Hypothalamus (tissue), 51 donors: ENCODE measurements around the gene METRNL.

Experiments
- DNase-seq, 51 donors: peaks; one replicate each; lab custom pipeline; 2025; lab: John Stamatoyannopoulos, UW

METRNL gene

DNA sequence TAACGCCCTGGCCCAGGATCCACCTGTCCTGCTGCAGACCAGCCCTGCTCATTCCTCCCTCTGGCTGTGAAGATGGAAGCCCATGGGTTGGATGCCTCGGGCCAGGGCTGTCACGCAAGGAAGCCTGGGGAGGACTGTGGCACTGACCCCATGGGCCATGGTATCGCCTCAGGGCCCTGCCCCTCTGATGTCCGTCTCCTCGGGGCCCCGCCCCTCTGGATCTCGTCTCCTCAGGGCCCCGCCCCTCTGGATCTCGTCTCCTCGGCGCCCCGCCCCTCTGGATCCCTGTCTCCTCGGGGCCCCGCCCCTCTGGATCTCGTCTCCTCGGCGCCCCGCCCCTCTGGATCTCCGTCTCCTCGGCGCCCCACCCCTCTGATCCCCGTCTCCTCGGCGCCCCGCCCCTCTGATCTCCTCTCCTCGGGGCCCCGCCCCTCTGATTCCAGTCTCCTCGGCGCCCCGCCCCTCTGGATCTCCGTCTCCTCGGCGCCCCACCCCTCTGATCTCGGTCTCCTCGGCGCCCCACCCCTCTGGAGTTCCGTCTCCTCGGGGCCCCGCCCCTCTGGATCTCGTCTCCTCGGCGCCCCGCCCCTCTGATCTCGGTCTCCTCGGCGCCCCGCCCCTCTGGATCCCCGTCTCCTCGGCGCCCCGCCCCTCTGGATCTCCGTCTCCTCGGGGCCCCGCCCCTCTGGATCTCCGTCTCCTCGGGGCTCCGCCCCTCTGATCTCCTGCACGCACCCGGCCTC is 24.0 kb downstream of the METRNL start:
- DNase-seq = peak in 5 of 51 donors; percentile 21 to 72 (median 36)

DNA sequence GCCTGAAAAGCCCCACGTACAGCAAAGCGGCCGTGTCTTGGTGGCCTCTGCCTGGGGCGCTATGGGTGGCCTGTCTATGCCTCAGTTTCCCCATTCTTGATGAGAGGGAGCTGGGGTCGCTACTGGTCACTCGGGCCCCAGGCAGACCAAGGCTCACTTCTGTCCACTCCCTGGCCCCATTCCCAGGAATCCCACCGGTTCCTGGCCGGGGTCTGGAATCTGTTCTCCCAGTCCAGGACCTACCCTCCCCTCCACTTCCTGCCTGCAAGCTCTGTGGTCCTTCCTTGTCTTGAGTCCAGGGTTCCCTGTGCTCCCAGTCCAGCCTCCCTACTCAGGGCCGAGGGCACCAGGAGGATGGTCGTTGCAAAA is 24.5 kb downstream of the METRNL start:
- DNase-seq = no peak

DNA sequence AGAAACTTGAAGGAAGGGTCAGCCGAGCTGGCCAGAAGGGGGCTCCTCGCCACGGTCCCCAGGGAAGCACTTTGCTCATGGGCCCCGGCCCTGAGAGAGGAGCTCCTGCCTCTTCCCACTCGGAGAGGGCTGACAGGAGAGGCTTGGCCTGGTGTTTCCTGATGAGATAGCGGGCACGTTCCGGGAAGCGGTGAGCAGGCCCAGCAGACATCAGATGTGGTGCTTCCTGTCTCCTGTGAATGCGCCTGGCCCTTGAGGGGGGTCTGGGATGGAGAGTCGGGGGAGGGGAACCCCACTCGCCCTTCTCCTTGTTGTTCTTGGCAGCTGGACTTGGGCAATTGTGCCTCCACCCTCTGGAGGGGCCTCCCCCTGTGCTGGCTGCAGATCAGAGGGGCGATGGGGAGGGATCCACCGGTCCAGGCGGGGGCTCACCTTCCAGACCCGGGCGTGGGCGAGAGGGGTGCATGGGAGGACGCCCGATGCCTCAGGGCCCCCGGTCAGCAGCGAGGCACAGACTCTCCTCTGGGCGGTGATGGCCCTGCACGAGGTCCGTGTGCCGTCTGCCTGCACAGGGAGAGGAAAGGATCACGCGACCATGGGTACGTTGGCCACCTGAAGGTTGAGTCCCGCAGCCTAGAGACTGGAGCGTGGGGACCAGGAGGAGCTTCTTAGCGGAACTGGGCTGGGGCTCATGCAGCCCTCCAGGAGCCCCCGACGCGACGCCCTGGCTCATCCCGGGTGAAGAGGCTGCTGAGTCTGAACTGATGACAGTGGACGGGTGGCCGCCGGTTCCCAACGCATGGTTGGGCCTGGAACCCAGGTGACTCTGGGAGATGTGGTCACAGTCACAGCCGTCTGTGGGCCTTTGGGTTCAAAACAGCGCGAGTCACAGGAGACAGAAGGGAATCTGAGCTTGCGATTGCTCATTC is 25.4 kb downstream of the METRNL start:
- no peak for DNase-seq

DNA sequence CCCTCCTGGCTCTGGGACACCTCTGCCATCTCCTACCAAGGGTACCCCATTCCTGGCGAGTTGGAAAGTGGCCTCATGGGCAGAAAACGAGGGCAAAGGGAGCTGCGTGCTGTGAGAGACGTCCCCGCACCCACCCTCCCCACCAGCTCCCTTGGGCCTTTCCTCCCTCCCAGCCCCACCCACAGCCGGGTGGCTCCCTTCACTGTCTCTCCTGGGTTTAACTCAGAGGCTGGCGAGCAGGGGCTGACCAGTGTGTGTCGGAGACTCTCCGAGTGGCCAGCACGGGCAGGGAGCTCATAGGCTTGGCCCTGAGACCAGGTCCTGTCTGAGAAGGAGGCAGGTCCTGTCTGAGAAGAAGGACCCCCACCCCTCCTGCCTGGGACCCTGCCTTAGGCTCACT is 26.1 kb downstream of the METRNL start:
- no peak for DNase-seq

- DNase-seq = no peak
Measured at GRCh38 chr17:83106056-83106588, 26.7 kb downstream of the METRNL start.

DNA sequence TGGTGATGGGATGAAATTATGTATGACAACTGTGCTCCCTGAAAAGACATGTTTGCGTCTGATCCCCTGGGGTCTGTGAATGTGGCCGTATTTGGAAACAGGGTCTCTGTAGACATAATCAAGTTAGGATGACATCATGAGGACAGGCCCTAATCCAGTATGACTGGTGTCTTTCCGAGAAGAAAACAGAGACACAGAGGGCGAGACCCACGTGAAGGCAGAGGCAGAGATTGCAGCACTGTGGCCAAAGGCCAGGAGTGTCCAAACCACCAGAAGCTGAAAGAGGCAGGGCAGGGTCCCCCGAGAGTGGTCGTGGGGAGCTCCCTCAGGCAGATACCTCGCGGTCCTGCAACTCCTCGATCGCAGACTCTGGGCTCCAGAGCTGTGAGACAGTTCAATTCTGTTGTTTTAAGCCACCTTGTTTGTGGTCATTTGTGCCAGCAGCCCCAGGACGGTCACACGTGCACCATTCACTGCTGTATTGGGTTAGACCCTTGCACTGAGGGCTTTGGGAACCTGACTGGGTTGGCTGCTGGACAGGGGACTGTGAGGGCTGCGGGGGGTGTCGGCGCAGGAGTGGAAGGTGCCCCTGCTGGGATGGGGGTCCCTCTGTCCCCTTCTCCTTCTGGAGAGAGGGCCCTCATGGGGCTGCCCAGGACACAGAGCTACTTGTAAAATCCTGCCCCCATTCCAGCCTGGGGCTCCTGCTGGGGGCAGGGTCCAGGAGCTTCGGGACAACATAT is 27.7 kb downstream of the METRNL start:
- no peak for DNase-seq

DNA sequence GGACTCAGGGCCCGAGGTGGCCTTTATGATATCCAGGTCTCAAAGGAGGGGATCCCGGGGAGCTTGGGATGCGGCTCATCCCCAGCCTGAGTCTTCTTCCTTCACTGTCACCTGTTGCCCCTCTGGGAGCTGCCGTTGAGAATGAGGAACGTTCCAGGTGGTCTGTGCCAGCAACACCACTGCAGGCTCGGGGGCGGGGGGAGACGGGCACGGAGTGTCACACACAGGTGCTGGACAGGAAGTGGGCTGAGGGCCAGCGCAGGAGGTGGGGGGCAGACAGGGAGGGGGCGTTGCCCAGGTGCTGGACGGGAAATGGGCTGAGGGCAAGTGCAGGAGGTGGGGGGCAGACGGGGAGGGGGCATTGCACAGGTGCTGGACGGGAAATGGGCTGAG is 28.2 kb downstream of the METRNL start:
- no peak for DNase-seq

GRCh38 chr17:83108709-83109108 is 29.3 kb downstream of the METRNL start:
- DNase-seq = no peak

GRCh38 chr17:83109386-83109785 is 30.0 kb downstream of the METRNL start:
- no peak for DNase-seq

- DNase-seq = no peak
Measured at GRCh38 chr17:83109793-83110645, 30.6 kb downstream of the METRNL start.

DNA sequence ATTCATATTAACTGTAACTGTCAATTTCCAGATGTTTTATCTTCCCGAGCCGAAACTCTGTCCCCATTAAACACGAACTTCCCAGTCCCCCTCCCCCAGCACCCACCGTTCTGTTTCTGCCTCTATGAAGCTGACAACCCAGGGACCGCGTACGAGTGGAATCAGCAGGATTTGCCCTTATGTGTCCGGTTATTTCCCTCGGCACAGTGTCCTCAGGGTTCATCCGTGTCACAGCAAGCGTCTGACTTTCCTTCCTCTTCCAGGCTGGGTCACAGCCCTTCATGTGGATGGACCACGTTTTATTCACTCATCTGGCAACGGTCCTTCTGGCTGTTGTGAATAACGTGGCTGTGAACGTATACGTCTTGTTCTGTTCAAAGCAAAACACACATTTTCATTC is 31.3 kb downstream of the METRNL start:
- no peak for DNase-seq

- no peak for DNase-seq
Measured at GRCh38 chr17:83111516-83112282, 32.3 kb downstream of the METRNL start.

DNA sequence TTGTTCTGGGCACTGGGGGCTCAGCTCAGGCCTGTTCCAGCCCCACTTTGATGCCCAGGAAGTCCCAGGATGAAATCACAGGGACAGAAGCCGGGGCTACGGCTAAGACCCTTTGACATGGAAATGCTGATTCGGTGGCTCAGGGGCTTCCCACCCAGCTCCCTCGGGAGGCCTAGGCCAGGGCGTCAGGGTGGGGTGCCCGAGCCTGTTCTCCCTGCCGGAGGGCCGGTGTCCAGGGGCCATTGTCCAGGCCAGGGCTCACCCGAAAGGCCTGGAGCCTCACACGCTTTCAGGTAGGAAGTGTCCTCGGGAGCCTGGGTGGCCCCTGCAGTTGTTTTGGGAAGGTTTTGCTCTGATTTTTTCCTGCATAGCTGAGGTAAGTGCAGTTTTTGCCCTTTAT is 34.0 kb downstream of the METRNL start:
- no peak for DNase-seq

DNA sequence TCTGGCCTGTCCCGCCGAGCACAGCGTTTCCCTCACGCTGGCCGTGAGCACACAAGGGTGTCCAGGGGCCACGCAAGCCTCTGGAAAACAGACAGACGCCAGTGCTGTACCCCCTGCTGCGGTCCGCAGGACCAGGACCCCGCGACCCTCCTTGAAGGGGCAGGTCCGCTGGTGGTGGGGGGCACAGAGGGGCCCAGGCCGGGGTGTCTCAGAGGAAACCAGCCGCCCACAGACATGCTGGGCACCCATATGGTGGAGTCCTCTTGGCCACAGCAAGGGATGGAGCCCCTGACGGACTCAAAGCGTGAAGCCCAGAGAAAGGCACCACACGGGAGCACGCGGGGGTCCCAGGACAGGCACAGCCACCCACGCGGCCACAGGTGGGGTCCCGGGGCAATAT is 34.4 kb downstream of the METRNL start:
- no peak for DNase-seq

DNA sequence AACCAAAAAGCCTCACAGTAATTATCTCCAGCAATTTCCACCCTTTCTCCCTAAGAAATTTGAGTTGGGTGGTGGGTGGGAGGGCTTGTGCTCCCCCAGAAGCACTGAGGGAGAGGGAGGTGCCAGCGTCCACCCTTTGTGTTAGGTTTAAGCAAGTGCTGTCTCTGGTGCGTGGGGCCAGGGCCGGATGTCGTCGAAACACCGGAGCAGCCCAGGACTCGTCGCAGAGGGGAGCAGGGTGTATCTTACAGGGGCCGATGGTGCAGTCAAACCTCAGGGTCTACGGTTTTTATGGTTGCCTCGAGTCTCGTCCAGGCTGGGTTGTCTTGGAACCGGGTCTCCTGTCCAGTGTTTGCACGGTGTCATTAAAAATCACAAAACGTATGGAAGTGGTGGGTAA is 35.3 kb downstream of the METRNL start:
- DNase-seq = no peak

GRCh38 chr17:83115202-83115651 is 35.8 kb downstream of the METRNL start:
- no peak for DNase-seq

DNA sequence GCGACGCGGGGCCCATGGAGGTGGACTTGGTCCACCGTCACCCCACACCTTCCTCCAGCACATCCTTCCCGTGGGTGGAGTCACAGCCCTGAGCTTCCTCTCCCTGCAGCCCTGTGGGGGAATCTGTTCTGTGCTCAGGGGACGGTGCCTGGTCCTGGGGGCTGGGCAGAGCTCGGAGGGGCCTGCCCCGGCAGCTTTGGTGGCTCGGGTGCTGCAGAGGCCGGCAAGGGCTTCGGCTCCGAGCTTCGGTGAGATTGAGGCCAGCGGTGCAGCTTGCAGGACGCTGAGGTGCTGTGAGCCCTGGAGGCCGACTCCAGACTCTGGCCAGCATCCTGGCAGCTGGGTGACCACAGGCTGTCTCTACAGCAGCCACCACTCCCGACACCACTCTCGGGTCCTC is 36.4 kb downstream of the METRNL start:
- DNase-seq = no peak

GRCh38 chr17:83116311-83116771 is 36.9 kb downstream of the METRNL start:
- DNase-seq = no peak
